Middle frontal gyrus (tissue), 1 donor: ENCODE data around the gene MZT2A.
"Not testable (repeated sequence)": the region's sequence is repeated elsewhere in the genome, so short reads cannot be mapped to it uniquely, and the experiment has no call there.

ENCODE experiments used
- DNase-seq: peaks from one replicate; pipeline ENCODE4 v3.0.0-alpha.2; 2015; ENCODE audit warnings: low spot score; ENCODE audit errors: extremely low spot score

Gene MZT2A

DNA sequence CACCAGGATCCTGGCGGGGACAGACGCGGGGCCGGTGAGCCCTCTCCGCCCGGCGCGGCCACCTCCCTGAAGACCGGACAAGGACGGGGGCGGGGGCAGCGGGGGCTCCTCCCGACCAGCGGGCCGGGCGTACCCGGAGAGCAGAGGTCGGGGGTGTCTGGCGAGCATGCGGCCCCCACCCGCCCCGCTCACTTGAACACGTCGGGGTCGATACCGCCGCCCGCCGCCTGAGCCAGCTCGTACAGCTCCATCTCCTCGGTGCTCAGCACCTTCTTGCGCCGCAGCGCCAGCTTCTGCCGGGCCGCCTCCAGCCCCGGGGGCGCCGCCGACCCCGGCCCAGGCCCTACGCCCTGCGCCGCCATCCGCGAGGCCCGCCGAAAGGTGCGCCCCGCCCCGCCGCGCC, at the start of gene MZT2A:
Gene MZT2A, minus strand, starts transcription at position 383 of the 403 bp plus-strand sequence. Its CDS starts 21 bp downstream, at position 362.
- not testable (repeated sequence) for DNase-seq

GRCh38 chr2:131538856-131539255, 46.7 kb upstream of the MZT2A start:
- DNase-seq = not testable (repeated sequence)

DNA sequence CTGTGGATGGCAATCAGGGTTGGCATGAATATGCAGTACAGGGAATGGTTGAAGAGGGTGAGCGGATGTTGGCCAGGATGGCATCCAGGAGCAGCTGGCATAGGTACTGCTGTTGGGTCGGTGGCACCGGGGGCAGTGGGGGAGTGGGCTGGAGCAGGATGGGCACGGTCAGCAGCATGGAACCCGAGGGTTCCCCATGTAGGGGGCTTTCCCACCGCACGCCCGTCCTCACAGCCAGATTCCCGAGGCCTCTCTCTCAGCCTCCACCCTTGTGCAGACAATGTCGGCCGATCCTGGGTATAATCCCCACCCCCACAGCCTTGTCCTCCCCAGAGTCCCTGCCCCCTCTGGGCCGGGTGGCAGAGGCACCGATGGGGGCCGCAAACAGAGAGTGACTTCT, 44.6 kb upstream of the MZT2A start:
- not testable (repeated sequence) for DNase-seq

- DNase-seq = not testable (repeated sequence)
Observed at GRCh38 chr2:131535951-131536826, 44.0 kb upstream of the MZT2A start.

GRCh38 chr2:131535526-131535925, 43.3 kb upstream of the MZT2A start:
- no peak for DNase-seq

DNA sequence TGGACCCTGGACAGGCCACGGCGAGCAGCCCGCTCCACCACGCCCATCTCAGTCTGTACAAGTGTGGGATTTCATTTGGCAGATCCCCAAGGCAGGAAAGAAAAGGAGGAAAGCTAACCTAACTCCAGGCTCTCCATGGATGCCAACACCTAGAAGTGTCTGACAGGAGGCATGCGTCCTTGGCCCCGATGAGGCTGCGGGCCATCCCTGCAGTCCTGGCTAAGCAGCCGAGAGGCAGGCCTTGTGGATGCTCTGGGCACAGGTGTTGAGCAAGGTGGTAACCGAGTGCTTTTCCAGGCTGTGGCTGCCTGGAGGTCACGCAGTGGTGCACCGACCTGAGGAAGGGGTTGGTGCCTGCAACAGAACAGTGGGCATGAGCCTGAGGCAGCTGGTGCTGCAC, 42.8 kb upstream of the MZT2A start:
- DNase-seq = not testable (repeated sequence)

DNA sequence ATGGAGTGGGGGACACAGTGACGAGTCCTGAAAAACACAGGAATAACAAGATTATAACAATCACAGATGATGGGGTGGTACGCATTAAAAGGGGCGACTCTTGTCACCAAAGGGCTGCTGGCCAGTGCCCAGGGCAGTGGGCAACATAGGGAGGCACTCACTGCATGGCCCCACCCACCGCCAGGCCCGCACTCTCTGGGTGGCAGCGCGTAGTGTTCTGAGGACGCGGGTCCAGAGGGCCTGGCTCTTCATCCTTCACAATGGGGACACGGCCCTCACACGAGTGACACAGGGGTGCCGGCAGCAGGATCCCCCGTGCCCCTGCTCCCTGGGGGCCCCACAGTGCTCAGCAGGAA, 42.1 kb upstream of the MZT2A start:
- DNase-seq = not testable (repeated sequence)

- not testable (repeated sequence) for DNase-seq
Observed at GRCh38 chr2:131533609-131534316, 41.6 kb upstream of the MZT2A start.

DNA sequence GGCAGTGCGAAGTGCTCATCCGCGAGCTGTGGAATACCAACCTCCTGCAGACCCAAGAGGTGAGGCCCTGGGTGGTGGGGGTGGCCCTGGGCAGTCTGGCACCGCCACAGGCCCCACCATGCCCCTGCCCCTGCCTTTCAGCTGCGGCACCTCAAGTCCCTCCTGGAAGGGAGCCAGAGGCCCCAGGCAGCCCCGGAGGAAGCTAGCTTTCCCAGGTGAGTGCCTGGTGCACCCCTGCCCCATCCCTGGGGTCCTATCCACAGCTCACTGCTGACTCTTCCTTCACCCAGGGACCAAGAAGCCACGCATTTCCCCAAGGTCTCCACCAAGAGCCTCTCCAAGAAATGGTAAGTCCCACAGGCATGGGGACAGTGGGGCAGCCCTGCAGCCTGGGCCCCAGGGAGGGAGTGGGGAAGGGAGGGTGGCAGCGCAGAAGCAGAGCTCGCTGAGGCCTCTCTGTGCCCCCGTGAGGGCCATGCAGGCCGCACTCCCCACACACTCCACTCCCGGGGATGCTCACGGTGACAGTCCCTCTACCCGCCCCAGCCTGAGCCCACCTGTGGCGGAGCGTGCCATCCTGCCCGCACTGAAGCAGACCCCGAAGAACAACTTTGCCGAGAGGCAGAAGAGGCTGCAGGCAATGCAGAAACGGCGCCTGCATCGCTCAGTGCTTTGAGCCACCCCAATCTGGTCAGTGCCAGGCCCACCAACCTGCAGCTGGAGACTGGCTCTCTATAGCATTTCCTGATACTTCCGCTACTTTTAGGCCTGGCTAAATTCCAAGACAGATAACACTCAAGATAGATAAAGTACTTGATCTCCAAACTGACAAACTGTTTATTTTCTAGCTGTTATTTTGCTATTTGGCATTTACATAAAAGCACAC, 40.8 kb upstream of the MZT2A start:
- not testable (repeated sequence) for DNase-seq

- not testable (repeated sequence) for DNase-seq
Observed at GRCh38 chr2:131531547-131532185, 39.5 kb upstream of the MZT2A start.

DNA sequence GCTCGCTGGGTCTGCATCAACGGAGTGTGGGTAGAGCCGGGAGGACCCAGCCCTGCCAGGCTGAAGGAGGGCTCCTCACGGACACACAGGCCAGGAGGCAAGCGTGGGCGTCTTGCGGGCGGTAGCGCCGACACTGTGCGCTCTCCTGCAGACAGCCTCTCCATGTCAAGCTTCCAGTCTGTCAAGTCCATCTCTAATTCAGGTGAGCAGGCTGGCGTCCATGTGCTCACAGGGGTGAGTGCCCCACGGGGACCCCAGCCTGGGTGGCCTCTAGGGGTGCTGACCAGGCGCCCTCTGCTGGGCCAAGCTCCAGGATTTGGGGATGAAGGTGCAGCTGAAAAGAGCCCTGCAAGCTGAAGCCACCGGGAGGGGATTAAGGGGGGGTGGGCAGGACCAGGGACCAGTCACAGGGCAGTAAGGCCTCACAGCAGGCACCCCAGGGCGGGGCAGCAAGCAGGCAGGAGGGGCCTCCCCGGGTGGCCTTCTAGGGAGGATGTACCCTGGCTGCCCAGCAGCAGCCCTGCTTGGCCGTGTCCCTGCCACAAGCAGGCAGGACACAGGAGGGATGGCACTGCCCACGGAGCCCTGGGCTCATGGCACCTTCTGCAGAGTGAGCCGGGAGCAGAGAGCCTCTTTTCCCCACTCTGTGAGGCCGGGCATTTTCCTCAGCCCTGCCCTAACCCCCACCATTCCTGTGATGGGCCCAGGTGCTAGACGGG, 38.6 kb upstream of the MZT2A start:
- DNase-seq = not testable (repeated sequence)

GRCh38 chr2:131529864-131530445, 37.8 kb upstream of the MZT2A start:
- not testable (repeated sequence) for DNase-seq

GRCh38 chr2:131528981-131529863, 37.0 kb upstream of the MZT2A start:
- DNase-seq = not testable (repeated sequence)

GRCh38 chr2:131527131-131528001, 35.2 kb upstream of the MZT2A start, which contains the start of gene CCDC74A:
Gene CCDC74A (plus strand): TSS chr2:131527888. CDS start chr2:131527971, 83 bp downstream.
- DNase-seq = not testable (repeated sequence)

- not testable (repeated sequence) for DNase-seq
Observed at GRCh38 chr2:131525256-131525655, 33.1 kb upstream of the MZT2A start.

- DNase-seq = no peak
Observed at GRCh38 chr2:131521961-131522781, 30.0 kb upstream of the MZT2A start.

GRCh38 chr2:131521524-131521923, 29.3 kb upstream of the MZT2A start:
- DNase-seq = not testable (repeated sequence)
